Hepatocyte (in vitro differentiated cells): ENCODE data around the gene GOLGA8Q. TPM values are rescaled to one million over a fixed set of nuclear protein-coding genes. Genes with fewer than 3 reads are reported as not detected.

Source experiments
- polyA plus RNA-seq: library from polyadenylated mRNA; unstranded; fragments of >200 nt; fragmentation: Nextera tagmentation; extraction: Ambion mirVana; gene quantifications from 2 replicates; pipeline ENCODE4 v1.2.1, GENCODE V29; 2016
- small RNA-seq: library from RNA; depleted of rRNA; stranded (forward); fragments of <200 nt; gene quantifications from one replicate; pipeline ENCODE3, GENCODE V24; 2014
- total RNA-seq: library from RNA; depleted of rRNA; stranded (reverse); fragments of >200 nt; gene quantifications from 2 replicates; pipeline ENCODE4 v1.2.3, GENCODE V29; 2014

Gene GOLGA8Q
- total and polyA plus RNA-seq, 2 experiments from 2014 or later = not detected

Small RNA genes within 50 kb of the gene (small RNA-seq; reads per million reads assigned to genes)
- not detected for gene RF00096
- not detected for gene RN7SL796P

Other genes starting within 250 kb of the GOLGA8Q start
- gene CHRFAM7A, start 158.5 kb upstream of the GOLGA8Q start, total RNA-seq = 0.12 and 0.63 TPM in 2 replicates
- 0.18 and 0.68 TPM in 2 replicates for gene CHRFAM7A, start 158.5 kb upstream of the GOLGA8Q start, polyA plus RNA-seq
- 1.6 and 2.0 TPM in 2 replicates for gene GOLGA8R, start 137.8 kb upstream of the GOLGA8Q start, total RNA-seq
- gene GOLGA8R, start 137.8 kb upstream of the GOLGA8Q start, polyA plus RNA-seq = 0.50 TPM in 1 of 2 replicates, not detected in the other
- gene GOLGA8H, start 52.0 kb downstream of the GOLGA8Q start, total RNA-seq = not detected in 2 replicates
- 0.09 TPM in 1 of 2 replicates, not detected in the other for gene GOLGA8H, start 52.0 kb downstream of the GOLGA8Q start, polyA plus RNA-seq